DMS 273 (cell line): Measurements from ENCODE around the gene ENO2.
A peak's percentile ranks its signal among the peaks of the same experiment; 100 is the strongest.

Experiments
- DNase-seq: peaks from one replicate; lab custom pipeline; 2025; ENCODE audit not compliant: unreplicated experiment; lab: John Stamatoyannopoulos, UW

ENO2 gene

GRCh38 chr12:6912164-6912935 lies 2.0 kb upstream of the ENO2 start:
- no peak for DNase-seq

GRCh38 chr12:6914947-6915788 lies 788 bp downstream of the ENO2 start:
- no peak for DNase-seq

GRCh38 chr12:6915789-6916285 lies 1.5 kb downstream of the ENO2 start:
- DNase-seq: no peak

- no peak for DNase-seq
Measured at GRCh38 chr12:6916426-6917200, 2.2 kb downstream of the ENO2 start.

DNA sequence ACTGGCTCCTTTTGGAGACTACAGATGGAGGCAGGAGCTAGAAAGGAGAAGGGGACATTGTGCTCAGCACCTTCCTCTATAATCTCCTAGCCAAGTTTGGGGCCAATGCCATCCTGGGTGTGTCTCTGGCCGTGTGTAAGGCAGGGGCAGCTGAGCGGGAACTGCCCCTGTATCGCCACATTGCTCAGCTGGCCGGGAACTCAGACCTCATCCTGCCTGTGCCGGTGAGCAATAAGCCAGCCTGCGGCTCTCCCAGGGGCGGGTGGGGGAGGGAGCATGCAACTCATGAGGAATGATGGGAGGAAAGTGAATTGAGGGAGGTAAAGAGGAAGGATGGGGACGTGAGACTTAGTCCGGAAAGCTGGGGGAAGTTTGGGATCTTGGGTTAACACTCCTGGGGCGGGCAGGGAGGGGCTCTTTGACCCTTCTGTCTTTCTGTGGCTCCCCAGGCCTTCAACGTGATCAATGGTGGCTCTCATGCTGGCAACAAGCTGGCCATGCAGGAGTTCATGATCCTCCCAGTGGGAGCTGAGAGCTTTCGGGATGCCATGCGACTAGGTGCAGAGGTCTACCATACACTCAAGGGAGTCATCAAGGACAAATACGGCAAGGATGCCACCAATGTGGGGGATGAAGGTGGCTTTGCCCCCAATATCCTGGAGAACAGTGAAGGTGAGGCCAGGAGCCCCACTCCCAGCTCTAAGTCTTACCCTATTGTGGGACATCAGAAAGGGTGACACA lies 3.3 kb downstream of the ENO2 start:
- DNase-seq: no peak

DNA sequence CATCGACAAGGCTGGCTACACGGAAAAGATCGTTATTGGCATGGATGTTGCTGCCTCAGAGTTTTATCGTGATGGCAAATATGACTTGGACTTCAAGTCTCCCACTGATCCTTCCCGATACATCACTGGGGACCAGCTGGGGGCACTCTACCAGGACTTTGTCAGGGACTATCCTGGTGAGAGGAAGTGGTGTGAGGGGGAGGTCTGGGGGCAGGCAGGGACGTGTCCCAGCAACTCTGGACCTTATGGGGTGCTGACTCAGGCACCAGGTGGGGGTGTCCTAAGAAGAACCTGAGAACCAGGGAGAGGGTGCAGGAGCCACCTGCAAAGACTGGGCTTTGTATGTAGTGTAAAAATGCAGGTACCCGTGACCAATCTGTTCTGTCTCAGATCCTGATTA lies 5.2 kb downstream of the ENO2 start:
- no peak for DNase-seq

DNA sequence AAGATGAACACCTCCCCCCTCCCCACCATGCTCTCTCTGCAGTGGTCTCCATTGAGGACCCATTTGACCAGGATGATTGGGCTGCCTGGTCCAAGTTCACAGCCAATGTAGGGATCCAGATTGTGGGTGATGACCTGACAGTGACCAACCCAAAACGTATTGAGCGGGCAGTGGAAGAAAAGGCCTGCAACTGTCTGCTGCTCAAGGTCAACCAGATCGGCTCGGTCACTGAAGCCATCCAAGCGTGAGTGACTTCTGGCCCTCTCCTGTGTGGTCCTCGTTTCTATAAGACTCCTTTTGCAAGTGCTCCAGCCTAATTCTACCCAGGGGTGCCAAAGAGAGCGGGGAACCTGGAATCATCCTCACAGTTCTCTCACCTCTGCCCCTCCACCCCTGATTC lies 7.2 kb downstream of the ENO2 start:
- no peak for DNase-seq

GRCh38 chr12:6921996-6922946 lies 7.9 kb downstream of the ENO2 start:
- DNase-seq: no peak

GRCh38 chr12:6923003-6923732 lies 8.8 kb downstream of the ENO2 start:
- DNase-seq: no peak

- no peak for DNase-seq
Measured at GRCh38 chr12:6923851-6924250, 9.5 kb downstream of the ENO2 start.

GRCh38 chr12:6925239-6925539 lies 10.8 kb downstream of the ENO2 start:
- peak; percentile 52 for DNase-seq

GRCh38 chr12:6925540-6926279 lies 11.3 kb downstream of the ENO2 start:
- DNase-seq: peak; percentile 75

- peak; percentile 70 for DNase-seq
Measured at GRCh38 chr12:6927379-6928021, 13.1 kb downstream of the ENO2 start, which contains the start of gene ATN1. Gene ATN1, plus strand, starts transcription at chr12:6927959. Its CDS starts 6,043 bp downstream, at chr12:6934002.

DNA sequence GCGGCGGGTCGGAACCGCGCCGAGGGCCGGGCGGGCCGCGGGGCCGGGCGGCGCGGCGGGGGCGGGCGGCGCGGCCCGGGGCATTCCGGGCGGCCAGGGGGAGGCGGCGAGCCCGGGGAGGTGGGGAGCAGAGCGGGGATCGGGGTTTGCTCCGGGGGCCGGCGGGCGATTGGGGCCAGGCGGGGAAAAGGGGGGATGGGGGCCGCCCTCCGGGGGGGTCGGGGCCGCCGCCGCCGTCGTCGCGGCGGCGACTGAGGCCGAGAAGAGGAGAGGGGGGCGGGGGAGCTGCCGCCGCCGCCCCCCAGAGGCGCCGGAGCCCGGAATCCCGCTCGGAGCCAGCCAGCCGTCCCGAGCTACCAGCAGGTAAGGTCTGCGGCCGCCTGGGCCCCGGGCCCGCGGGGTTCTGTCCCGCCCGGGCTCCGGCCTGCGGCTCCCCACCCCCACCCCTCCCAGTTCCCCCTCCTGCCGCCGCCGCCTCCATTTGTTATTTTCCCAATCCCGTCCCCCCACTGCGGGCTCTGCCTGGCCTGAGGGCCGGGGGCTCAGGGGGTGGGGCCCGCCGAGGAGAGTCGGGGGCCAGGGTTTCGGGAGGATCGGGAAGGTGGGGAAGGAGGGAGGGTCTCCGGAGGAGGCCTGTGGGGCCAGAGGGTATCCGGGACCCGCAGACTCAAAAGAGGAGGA lies 13.8 kb downstream of the ENO2 start:
- peak; percentile 31 for DNase-seq

GRCh38 chr12:6928703-6929407 lies 14.5 kb downstream of the ENO2 start:
- no peak for DNase-seq
